GM19328 (cell line): Measurements from ENCODE around the gene ANKRD13C.

Experiments
- ATAC-seq: cut with Tn5 transposase; IDR thresholded peaks from one replicate; pipeline ENCODE4 v1.9.1; 2021; ENCODE audit warnings: mild to moderate bottlenecking, moderate library complexity; ENCODE audit not compliant: unreplicated experiment

ANKRD13C gene

GRCh38 chr1:70314706-70315304 is 39.7 kb downstream of the ANKRD13C start:
- no peak for ATAC-seq

- ATAC-seq = no peak
Observed at GRCh38 chr1:70311369-70311768, 43.2 kb downstream of the ANKRD13C start.

DNA sequence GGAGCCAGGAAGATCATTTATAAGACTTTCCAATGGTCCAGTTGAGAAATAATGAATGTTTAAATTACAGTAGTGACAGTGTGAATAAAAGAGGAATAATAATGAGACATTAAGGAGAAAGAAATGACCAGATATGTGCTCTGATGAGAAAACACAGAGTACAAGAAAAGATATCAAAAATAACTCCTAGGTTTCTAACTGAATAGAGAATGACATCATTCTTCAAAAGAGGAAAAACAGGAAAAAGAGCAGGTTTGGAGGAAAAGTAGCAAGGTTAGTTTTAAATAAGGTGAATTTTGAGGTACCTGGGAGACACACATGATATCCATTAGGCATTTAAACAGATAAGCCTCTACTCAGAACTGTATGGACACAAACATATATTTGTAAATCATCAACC is 55.0 kb downstream of the ANKRD13C start:
- no peak for ATAC-seq

- ATAC-seq = no peak
Observed at GRCh38 chr1:70295749-70296148, 58.8 kb downstream of the ANKRD13C start.

DNA sequence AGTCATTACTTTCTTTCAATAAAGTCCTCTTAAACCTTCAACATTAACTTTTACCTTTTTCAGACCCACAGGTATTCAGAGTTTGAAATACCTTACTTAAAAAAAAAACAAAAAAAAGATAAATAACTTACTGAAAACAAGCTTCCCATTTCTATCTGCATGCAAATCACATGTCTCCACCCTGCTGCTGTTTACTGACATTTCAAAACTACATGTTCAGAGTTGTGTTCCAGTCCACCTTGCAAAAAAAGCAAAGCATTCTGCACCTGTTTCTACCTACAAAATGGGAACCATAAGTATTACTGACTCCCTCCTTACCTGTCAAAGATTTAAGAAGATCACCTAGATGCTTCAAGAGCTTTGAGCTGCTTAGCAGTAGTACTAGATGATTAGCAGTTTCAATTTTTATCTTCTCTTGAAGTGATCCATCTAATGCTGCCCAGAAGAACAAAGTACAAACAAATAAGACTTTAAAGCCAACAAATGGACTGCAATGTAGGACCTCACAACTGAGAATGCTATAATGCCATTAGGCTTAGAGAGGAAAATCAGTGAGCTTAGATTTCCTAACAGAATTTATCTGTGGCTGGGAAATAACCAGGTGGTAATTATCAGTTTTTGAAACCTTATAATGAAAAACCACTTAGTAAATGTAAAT is 61.2 kb downstream of the ANKRD13C start:
- no peak for ATAC-seq

DNA sequence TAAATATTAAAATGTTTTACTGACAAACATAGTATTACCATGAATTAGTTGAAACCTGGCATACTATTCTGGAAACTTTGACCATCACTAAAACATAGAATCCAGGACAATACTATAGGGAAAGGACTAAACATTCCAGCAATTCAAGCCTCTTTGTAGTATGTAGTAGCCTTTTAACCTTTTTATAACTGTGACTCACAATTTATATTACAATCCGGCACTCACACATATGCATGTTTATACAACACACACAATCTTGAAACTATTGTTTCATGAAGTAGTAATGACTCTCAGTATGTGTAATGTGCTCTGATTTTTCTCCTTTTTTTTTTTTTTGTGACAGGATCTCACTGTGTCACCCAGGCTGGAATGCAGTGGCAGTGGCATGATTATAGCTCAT is 64.3 kb downstream of the ANKRD13C start:
- ATAC-seq = no peak

DNA sequence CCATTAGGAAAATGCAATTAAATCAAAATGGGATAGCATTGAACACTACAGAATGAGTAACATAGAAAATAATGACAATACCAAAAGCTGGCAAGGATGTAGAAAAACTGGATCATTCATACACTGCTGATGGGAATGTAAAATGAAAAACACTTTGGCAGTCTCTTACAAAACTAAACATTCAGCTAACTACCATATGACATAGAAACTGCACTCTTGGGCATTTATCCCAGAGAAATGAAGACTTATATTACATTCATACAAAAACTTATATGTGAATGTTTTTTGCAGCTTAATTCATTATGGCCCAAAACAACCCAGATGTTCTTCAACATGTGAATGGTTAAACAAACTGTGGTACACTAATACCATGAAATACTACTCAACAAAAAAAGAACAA is 66.4 kb downstream of the ANKRD13C start:
- no peak for ATAC-seq

- ATAC-seq = no peak
Observed at GRCh38 chr1:70286453-70286852, 68.1 kb downstream of the ANKRD13C start.

DNA sequence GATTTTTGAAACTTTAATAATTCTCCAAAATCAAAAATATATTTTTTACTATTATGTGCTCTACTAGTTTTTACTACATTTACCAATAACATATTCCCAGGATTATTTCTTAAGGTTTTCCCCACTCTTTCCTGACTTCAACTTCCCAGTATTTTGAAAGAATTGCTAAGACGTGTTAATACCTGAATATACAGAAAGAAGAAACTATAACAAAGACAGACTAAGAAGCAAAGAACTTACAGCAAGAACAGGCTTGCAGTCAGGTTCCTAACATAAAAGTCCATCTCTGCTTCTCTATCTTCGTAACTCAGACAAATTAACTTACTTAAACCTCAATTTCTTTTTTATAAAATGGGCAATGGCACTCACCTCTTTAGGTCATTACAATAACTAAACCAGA is 70.2 kb downstream of the ANKRD13C start:
- no peak for ATAC-seq

- no peak for ATAC-seq
Observed at GRCh38 chr1:70278710-70279109, 75.8 kb downstream of the ANKRD13C start.

GRCh38 chr1:70277875-70278274 is 76.6 kb downstream of the ANKRD13C start:
- no peak for ATAC-seq

DNA sequence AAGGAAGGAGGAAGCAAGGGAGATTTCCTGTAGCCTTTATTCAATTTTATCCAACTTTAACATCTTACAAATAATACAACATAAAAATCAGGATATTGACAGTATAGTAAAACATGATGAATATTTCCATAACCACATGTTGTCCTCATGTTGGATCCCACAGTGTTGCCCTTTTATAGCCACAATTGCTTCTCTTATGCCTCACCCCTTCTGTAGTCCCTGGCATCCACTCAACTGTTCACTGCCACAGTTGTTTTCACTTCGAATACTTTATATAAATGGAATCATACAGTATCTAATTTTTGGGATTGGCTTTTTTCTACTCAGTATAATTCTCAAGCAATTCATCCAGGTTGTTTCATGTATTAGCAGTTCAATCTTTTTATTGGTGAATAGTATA is 88.6 kb downstream of the ANKRD13C start:
- ATAC-seq = no peak

DNA sequence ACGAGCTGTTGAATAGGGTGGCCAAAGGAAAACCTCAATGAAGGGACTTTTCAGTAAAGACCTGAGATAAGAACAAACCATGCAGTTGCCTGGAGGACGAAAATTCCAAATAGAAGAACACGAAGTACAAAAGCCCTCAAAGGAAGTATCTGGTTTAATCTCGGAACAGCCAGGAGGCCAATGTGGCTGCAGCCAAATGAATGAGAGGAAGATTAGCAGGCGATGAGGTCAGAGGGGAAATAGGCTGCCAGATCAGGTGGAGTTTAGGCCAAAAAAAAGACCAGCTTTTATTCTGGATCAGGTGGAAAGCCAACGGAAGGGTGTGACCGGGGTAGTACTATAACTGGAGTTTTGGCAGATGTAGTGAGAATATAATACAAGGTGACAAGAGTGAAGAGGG is 89.7 kb downstream of the ANKRD13C start:
- no peak for ATAC-seq

DNA sequence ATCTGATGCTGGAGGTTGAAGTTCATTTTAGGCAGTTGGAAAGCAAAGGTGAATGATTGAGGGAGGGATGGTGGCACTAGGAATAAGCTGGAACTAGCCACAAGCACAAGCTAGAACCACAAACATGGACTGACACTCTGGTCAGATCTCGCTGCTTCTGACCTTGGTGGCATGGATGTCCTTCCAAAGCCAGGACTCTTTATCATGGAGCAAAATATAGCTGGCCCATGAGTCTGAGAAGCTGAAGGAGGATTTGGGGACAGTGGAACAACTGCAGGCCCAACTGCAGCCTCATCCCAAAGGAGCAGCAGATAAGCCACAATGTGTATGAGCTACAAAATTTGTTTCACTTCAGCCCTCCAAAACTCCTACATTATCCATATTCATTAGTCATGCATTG is 97.9 kb downstream of the ANKRD13C start:
- ATAC-seq = no peak

- ATAC-seq = no peak
Observed at GRCh38 chr1:70248729-70249128, 105.8 kb downstream of the ANKRD13C start.

DNA sequence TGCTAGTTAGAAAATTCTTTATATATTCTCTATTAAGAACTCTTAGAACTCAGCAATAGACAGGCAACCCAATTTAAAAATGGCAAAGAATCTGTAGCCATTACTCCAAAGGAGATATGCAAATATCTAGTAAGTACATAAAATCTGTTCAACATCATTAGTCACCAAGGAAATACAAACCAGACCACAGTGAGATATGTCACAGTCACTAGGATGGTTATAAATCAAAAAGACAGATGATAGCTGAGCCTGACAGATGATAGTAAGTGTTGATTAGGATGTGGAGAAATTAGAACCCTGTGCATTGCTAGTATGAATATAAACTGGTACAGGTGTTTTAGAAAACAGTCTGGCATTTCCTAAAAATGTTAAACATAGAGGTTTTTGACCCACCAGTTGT is 106.8 kb downstream of the ANKRD13C start:
- ATAC-seq = no peak

GRCh38 chr1:70247122-70247521 is 107.4 kb downstream of the ANKRD13C start:
- ATAC-seq = no peak

DNA sequence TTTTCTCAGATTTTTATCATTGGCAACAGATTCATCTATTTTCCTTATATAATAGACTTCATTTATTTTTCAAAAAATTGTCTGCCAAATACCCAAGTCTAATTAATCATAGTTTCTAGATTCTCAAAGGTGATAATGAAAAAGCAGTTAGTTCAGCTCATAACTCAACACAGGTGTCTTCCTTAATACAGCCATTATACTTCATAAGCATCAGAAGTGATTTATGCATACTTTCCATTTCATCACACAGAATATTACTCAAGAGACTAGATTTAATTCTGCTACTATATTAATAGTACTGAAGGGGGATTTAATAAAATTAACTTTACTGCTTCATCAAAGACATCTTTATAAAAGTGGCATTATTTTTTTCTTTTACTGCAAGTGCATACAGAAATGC is 114.6 kb downstream of the ANKRD13C start:
- no peak for ATAC-seq

DNA sequence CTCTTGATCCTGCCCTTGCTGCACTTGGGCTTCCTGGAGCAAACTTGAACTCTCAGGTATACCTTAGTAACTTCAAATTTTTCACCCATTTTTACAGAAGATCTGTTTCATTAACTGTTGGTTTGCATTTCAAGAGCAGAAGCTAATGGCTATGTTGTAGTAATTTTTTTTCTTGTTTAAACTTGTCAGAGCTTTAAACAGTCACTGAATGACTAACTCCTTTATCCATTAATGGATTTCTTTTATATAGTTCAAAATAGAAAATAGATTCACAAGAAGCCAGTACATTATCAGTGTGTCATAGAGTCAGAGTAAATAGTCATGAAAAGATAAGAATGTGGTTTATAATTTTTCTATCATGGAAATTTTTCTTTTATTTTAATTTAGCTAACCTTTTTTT is 119.8 kb downstream of the ANKRD13C start:
- ATAC-seq = no peak

GRCh38 chr1:70231475-70231874 is 123.0 kb downstream of the ANKRD13C start:
- ATAC-seq = no peak

DNA sequence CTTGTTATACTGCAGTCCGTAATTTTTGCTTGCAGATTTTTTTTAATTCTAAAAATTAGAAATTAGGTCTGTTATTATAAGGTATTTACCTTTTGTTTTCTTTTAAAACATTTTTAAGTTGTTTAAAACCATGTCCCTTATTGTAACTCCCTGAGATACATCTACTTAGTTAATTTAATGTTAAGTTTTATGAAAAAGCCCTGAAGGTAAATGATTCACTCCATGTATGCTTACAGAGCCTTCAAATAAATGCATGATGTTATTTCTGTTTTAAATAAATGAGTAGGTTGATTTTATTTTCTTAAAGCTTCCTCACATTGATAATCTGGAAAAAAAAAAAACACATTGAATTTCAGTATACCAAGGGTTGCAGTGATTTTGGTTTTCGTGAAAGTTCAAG is 125.9 kb downstream of the ANKRD13C start:
- ATAC-seq = no peak

- ATAC-seq = no peak
Observed at GRCh38 chr1:70227439-70227838, 127.1 kb downstream of the ANKRD13C start.

DNA sequence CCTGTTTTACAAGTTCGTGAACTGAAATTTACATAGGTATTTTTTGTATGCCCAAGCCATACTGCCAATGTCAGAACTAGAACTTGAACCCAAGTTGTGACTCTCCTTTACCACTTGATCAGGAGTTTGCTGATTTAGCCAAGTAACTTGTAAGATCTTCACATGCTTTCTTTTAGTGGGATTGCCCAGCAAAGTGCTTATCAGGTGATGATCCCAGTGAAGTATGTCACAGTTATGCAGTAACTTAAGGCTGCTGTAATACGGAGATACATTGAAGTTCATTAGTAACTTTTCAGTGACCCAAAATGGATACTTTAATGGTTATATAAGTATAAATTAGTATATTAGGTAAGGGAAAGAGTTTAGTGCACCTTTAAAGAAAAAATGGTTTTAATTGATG is 129.6 kb downstream of the ANKRD13C start:
- ATAC-seq = no peak
